K562 treated with DMSO at 1 percent for 4 hours (cell line): Measurements from ENCODE around the gene PEAK1. TPM values are rescaled to one million over a fixed set of nuclear protein-coding genes. Genes with fewer than 3 reads are reported as not detected.

Source experiments
- total RNA-seq: library from RNA; unstranded; fragments of 300-600 nt; gene quantifications from 2 replicates; pipeline ENCODE4 v1.2.3, GENCODE V29; 2022; ENCODE audit not compliant: insufficient read depth

Gene PEAK1, protein sequence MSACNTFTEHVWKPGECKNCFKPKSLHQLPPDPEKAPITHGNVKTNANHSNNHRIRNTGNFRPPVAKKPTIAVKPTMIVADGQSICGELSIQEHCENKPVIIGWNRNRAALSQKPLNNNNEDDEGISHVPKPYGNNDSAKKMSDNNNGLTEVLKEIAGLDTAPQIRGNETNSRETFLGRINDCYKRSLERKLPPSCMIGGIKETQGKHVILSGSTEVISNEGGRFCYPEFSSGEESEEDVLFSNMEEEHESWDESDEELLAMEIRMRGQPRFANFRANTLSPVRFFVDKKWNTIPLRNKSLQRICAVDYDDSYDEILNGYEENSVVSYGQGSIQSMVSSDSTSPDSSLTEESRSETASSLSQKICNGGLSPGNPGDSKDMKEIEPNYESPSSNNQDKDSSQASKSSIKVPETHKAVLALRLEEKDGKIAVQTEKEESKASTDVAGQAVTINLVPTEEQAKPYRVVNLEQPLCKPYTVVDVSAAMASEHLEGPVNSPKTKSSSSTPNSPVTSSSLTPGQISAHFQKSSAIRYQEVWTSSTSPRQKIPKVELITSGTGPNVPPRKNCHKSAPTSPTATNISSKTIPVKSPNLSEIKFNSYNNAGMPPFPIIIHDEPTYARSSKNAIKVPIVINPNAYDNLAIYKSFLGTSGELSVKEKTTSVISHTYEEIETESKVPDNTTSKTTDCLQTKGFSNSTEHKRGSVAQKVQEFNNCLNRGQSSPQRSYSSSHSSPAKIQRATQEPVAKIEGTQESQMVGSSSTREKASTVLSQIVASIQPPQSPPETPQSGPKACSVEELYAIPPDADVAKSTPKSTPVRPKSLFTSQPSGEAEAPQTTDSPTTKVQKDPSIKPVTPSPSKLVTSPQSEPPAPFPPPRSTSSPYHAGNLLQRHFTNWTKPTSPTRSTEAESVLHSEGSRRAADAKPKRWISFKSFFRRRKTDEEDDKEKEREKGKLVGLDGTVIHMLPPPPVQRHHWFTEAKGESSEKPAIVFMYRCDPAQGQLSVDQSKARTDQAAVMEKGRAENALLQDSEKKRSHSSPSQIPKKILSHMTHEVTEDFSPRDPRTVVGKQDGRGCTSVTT (N-terminal part only)
- total RNA-seq = 5.9 and 10.2 TPM in 2 replicates

DNA sequence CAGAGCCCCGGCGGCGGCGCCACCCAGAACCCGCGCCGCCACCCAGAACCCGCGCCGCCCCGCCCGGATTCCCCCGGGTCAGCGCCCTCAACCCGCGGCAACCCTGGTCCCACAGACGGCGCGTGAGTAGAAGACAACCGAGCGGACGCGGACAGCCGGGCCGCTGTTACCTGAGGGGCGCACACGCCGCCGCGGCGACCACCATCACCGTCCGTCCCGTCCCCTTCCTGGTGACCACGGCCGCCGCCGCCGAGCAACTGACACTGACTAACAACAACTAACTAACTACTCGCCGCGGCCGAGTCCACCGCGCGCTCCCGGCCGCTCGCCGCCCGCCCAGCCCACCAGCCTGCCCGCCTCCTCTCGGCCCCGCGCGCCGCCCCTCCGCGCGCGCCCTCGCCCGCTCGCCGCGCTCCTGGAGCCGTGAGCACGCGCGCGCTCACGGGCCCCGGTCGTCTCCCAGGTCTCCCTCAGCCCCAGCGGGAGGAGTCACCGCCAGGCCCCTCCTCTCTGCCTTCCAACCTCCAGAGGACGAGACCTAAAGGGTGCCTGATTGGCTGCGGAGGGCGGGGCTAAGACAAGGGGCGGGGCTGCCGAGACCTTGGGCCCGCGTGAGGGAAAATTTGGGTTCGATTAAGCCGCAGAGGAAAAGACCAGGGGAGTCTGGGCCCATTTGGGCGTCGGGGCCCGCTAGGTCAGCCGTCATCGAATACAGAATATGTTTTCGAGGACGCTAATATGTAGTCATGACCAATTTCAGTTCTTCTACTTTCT is at the start of gene PEAK1:
TSS of gene PEAK1 (minus strand) at position 269 of the 774 bp plus-strand sequence. CDS start 238,178 bp downstream, outside the sequence.

DNA sequence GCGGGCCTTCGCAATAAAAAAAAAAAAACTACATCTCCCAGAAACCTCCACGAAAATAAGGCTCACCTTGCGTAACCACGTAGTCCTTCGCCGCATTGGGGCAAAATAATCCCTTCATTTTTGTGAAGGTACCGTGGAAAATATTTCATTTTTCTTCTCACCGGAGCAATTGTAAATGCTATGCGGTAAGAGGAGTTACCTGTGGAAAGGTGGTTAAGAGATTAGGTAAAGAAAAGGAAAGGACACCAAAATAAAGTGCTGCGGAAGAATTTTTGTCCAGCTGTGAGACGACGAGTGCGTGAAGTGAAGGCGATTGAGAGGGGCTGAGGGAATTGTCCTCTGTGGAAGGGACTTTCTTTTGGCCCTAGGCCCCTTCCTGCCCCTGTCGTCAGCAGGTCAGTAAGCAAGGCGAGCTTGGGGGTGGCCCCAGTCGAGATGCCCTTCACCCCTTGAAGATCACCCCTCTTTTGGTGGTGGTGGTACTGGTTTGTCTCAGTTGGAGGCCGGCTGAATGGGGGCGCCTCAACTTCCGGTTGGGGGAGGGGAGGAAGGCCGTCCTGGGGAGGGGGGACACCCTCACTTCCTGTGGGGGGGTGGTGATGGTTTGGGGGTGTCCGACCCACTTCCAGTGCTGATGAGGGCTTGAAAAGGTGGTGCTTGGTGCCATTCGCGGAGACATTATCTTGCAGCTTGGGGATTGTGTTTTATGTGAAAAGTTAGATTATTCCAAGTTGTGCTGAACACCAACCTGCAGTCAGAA is 886 bp upstream of the PEAK1 start, which contains the start of gene HMG20A:
TSS of gene HMG20A (plus strand) at position 279 of the 760 bp plus-strand sequence. CDS start 37,520 bp downstream, outside the sequence.

DNA sequence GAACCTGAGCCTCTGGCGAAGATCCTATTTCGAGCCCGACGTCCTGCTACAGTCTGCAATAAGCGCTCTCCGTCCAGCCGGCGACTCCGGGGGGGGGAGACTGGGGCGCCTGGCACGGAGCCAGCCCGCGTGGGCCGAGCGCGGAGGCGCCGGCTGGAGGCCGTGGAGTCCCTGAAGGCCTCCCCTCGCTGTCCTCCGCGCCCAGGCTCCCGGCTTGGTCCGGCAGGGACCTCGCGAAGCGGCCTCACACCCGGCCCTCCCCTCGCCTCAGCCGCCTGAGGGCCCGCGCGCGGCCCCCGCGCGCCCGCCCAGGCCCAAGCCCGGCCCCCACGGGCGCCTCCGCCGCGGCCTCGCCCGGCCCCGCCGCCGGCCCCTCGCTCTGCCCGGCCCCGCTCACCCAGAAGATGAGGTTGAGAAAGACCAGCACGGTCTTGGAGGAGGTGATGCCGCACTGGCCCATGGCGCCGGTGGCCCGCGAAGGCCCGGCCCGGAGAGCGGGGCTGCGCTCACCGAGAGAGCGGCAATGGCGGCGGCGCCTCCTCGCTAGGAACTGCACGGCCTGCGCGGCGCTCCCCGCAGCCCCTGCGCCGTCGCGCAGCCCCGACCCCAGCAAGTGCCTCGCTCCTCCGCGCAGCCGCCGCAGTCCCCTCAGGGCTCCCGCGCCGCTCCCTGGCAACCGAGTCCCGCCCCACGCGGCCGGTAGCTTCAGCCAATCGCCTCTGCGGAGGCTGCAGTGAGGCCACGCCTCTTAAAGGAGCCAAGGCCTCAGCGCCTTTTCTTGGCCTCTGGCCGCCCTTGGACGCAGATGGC is 349.2 kb downstream of the PEAK1 start, which contains the start of gene TSPAN3:
TSS of gene TSPAN3 (minus strand) at position 615 of the 810 bp plus-strand sequence. CDS start at position 460, 155 bp downstream.

Other genes starting within 250 kb of the PEAK1 start
- 12.3 and 17.5 TPM in 2 replicates for gene HMG20A, start 784 bp upstream of the PEAK1 start, total RNA-seq
- 3.0 and 3.3 TPM in 2 replicates for gene LINGO1, start 212.8 kb upstream of the PEAK1 start, total RNA-seq